OCI-LY3 (cell line): ENCODE data around the gene MROH8.

ENCODE experiments used
- EZH2phosphoT487 ChIP-seq: fragments of 200-600 bp; shearing (Covaris generic); IDR thresholded peaks from 2 replicates; pipeline ENCODE4 v1.6.1; 2018; ENCODE audit warnings: antibody characterized with exemption, mixed run types, low read depth
- TF ChIP-seq, protein P1 (sequence below): fragments of 200-600, 300-600 bp; sonication (generic); IDR thresholded peaks from 2 replicates; pipeline ENCODE4 v1.5.1; 2014; ENCODE audit warnings: antibody characterized with exemption, low read length, low read depth

DNA sequence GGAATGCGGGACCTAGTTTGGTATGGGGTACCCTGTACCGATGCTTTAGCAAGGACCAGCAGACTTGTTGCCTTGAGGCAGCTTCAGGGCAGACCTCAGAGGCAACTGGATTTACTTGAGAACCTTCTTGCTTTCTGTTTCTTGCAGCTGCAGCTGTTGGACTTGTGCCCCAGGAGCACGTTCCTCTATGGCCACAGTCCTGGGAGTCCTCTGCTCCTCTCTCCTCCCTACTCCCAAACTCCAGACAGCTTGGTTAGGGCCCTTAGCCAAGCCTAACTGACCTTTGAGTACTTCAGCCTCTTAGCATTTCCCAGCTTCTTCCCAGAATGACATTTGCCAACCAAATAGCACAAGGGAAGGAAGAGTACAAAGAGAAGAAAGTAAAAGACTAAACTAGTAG is 47.5 kb upstream of the MROH8 start:
- TF ChIP-seq, protein P1, sequence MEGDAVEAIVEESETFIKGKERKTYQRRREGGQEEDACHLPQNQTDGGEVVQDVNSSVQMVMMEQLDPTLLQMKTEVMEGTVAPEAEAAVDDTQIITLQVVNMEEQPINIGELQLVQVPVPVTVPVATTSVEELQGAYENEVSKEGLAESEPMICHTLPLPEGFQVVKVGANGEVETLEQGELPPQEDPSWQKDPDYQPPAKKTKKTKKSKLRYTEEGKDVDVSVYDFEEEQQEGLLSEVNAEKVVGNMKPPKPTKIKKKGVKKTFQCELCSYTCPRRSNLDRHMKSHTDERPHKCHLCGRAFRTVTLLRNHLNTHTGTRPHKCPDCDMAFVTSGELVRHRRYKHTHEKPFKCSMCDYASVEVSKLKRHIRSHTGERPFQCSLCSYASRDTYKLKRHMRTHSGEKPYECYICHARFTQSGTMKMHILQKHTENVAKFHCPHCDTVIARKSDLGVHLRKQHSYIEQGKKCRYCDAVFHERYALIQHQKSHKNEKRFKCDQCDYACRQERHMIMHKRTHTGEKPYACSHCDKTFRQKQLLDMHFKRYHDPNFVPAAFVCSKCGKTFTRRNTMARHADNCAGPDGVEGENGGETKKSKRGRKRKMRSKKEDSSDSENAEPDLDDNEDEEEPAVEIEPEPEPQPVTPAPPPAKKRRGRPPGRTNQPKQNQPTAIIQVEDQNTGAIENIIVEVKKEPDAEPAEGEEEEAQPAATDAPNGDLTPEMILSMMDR, result no peak
- TF ChIP-seq EZH2phosphoT487, result no peak
